ENCODE measurements around the gene ST8SIA2. TPM values are rescaled to one million over a fixed set of nuclear protein-coding genes. Genes with fewer than 3 reads are reported as not detected.

Gene ST8SIA2
- polyA plus RNA-seq, 3 donors: 4.2 to 6.0 (median 4.7) TPM

GRCh38 chr15:92429378-92430068 is 35.8 kb downstream of the ST8SIA2 start:
- DNase-seq (ENCODE audit: low read depth in 3 of 3, low spot score in 2 of 3): no peak

- no peak for DNase-seq (ENCODE audit: low read depth in 3 of 3, low spot score in 2 of 3)
These were observed 36.4 kb downstream of the ST8SIA2 start for GRCh38 chr15:92430069-92430440.

DNA sequence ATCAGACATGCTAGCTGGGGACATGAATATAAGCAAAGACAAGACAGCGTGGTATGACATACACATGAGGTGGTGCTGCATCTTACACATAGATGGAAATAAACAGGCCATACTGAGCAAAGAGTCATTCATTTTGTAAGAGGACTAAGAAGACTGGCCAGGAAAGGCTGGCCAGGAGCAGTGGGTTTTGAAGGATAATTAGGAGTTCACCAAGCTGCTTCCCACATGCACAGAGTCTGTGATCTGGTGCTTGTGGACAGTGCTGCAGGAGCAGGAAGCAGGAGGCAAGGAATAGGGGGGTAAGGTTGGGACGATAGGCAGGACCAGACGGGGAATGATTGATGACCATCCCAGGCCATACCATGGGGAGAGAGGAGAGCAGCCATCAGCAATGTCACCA is 41.5 kb downstream of the ST8SIA2 start:
- DNase-seq (ENCODE audit: low read depth in 3 of 3, low spot score in 2 of 3): no peak

- no peak for DNase-seq (ENCODE audit: low read depth in 3 of 3, low spot score in 2 of 3)
These were observed 44.8 kb downstream of the ST8SIA2 start for GRCh38 chr15:92438471-92438870.

DNA sequence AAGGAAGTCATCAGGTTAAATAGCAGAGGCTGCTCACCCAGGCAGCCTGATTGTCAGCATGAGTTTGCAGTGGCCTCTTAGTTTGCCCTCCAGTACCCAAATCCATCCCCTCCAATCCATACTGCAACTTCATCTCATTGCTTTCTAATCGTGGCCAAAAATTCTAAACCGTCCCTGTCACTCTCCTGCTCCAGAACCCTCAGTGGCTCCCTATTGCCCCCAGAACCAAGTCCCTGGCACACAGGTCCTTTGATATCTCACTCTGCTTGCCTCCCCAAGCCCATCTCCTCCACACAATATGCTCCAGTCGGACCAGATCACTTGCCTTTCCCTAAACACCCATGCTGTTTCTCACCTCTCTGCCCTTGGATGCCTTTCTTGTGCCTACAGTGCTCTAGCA is 49.7 kb downstream of the ST8SIA2 start:
- DNase-seq (ENCODE audit: low read depth in 3 of 3, low spot score in 2 of 3): no peak

- no peak for DNase-seq (ENCODE audit: low read depth in 3 of 3, low spot score in 2 of 3)
These were observed 51.0 kb downstream of the ST8SIA2 start for GRCh38 chr15:92444631-92445030.

- DNase-seq (ENCODE audit: low read depth in 3 of 3, low spot score in 2 of 3): no peak
These were observed 54.7 kb downstream of the ST8SIA2 start for GRCh38 chr15:92448370-92448769.

DNA sequence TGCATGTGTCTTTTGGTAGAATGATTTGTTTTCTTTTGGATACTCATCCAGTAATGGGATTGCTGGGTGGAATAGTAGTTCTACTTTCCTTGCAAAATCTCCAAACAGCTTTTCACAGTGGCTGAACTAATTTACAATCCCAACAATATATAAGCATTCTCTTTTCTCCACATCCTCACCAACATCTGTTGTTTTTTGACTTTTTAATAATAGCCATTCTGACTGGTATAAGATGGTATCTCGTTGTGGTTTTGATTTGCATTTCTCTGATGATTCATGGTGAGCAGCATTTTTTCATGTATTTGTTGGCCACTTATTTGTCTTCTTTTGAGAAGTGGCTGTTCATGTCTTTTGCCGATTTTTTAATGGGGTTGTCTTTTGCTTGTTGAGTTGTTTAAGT is 55.8 kb downstream of the ST8SIA2 start:
- DNase-seq (ENCODE audit: low read depth in 3 of 3, low spot score in 2 of 3): no peak

- DNase-seq (ENCODE audit: low read depth in 3 of 3, low spot score in 2 of 3): no peak
These were observed 57.6 kb downstream of the ST8SIA2 start for GRCh38 chr15:92451225-92451825.

DNA sequence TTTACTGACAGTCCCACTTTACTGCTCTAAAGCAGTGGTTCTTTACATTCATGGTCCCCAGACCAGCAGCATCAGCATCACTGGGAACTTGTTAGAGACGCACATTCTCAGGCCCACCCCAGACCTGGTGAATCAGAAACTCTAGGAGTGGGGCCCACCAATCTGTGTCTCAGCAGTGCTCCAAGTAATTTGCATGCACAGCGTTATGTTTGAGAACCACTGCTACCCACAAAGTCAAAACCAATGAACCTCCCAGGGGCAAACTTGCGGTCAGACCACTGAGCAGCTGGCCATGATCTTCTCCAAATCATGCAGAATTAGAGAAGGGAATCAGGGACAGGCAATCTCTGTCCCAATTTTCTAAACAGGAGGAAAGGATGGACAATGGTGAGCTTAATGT is 58.5 kb downstream of the ST8SIA2 start:
- no peak for DNase-seq (ENCODE audit: low read depth in 3 of 3, low spot score in 2 of 3)

- DNase-seq (ENCODE audit: low read depth in 3 of 3, low spot score in 2 of 3): no peak
These were observed 59.9 kb downstream of the ST8SIA2 start for GRCh38 chr15:92453607-92454006.

- no peak for DNase-seq (ENCODE audit: low read depth in 3 of 3, low spot score in 2 of 3)
These were observed 60.9 kb downstream of the ST8SIA2 start for GRCh38 chr15:92454555-92455105.

DNA sequence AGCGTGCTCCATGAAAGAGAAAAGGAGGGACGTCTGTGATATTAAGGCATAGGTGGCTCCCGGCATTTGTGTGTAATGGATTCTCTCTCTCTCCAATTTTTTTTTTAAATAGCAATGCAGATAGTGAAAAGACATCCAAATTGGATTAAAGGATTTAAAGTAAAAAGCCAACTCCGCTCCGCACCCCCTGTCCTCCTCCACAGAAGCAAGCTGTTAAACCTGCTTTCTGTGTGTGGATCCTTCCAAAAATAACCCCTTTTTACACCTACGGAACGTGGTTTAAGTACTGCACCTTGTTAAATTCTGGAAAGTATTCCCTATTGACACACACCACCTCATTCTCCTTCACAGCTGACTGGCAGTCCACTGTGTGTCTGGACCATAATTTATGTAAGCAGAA is 61.6 kb downstream of the ST8SIA2 start:
- no peak for DNase-seq (ENCODE audit: low read depth in 3 of 3, low spot score in 2 of 3)

GRCh38 chr15:92457471-92458041 is 63.9 kb downstream of the ST8SIA2 start:
- DNase-seq (ENCODE audit: low read depth in 3 of 3, low spot score in 2 of 3): no peak

- DNase-seq (ENCODE audit: low read depth in 3 of 3, low spot score in 2 of 3): no peak
These were observed 66.3 kb downstream of the ST8SIA2 start for GRCh38 chr15:92460023-92460422.

- no peak for DNase-seq (ENCODE audit: low read depth in 3 of 3, low spot score in 2 of 3)
These were observed 68.9 kb downstream of the ST8SIA2 start for GRCh38 chr15:92462424-92463125.

DNA sequence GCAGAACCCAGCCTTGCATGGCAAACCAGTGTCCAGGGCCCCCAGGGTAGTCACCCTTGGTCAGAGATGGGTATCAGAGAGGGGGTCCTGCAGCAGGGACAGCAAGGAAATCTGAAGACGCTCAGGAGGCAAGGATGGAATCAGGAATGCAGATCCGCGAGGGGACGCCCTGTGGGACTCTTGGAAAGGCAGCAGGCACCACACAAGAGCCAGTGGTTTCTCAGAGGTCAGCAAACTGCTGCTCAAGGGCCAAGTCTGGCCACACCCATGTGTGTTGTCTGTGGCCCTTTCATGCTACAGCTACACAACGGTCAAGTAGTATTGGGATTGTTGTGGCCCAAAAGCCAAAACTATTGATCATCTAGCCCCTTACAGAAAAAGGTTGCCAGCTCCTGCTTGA is 69.7 kb downstream of the ST8SIA2 start:
- no peak for DNase-seq (ENCODE audit: low read depth in 3 of 3, low spot score in 2 of 3)

GRCh38 chr15:92463826-92464225 is 70.1 kb downstream of the ST8SIA2 start:
- no peak for DNase-seq (ENCODE audit: low read depth in 3 of 3, low spot score in 2 of 3)

DNA sequence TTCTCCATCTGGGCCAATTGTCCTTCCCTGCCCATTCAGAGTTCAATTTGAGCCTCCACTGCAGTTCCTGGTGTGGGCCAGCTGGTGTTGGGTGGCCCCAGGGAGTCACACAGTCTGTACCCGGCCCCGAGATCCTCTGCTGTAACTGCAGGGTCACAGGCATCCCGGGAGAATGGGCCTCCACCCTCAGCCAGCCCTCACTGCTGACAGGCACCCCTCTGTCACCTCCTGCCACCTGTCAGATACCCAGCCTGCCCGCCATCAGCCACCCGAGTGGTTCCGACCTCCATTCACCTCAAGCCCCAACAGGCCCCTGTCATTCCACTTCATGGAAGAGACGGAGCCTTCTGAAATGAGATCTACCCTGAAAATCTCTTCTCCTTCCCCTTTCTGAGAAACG is 73.2 kb downstream of the ST8SIA2 start:
- DNase-seq (ENCODE audit: low read depth in 3 of 3, low spot score in 2 of 3): no peak

GRCh38 chr15:92467245-92467644 is 73.6 kb downstream of the ST8SIA2 start:
- DNase-seq (ENCODE audit: low read depth in 3 of 3, low spot score in 2 of 3): no peak

GRCh38 chr15:92468991-92469390 is 75.3 kb downstream of the ST8SIA2 start:
- DNase-seq (ENCODE audit: low read depth in 3 of 3, low spot score in 2 of 3): no peak

All from right renal cortex interstitium (tissue), 3 donors.